Keratinocyte (primary cell): ENCODE results near the gene NDUFA7. TPM values are rescaled to one million over a fixed set of nuclear protein-coding genes. Genes with fewer than 3 reads are reported as not detected.

Experiments used
- DNase-seq: peaks from one replicate; pipeline ENCODE4 v3.0.0-alpha.2; 2011; ENCODE audit warnings: low read depth, missing footprints, low spot score
- FAIRE-seq: peaks from 2 replicates; lab custom pipeline; 2011; peaks lifted over from hg19 to GRCh38; lab: Jason Lieb, UNC
- H2AFZ ChIP-seq: 2 replicates; pipeline ENCODE4 v1.6.0; 2012; ENCODE audit warnings: low read length, control low read depth, inconsistent platforms; ENCODE audit not compliant: control insufficient read depth
- H3K27ac ChIP-seq: 2 replicates; pipeline ENCODE4 v1.5.1; 2011; ENCODE audit warnings: low read length; ENCODE audit not compliant: control insufficient read depth, insufficient read depth
- H3K27me3 ChIP-seq: 3 replicates; pipeline ENCODE4 v1.6.0; 2011; ENCODE audit warnings: low read length; ENCODE audit not compliant: control insufficient read depth, insufficient read depth; ENCODE audit errors: extremely low read depth
- H3K36me3 ChIP-seq, 2 experiments: 2 replicates in 1 of 2; 3 replicates in 1 of 2; pipeline ENCODE4 v1.5.1; 2011; ENCODE audit warnings: low read length in 2 of 2, mild to moderate bottlenecking in 1 of 2; ENCODE audit not compliant: control insufficient read depth in 2 of 2, insufficient read depth in 2 of 2; ENCODE audit errors: extremely low read depth in 1 of 2
- H3K4me1 ChIP-seq: 3 replicates; pipeline ENCODE4 v1.5.1; 2011; ENCODE audit warnings: low read length; ENCODE audit not compliant: control insufficient read depth, insufficient read depth; ENCODE audit errors: extremely low read depth
- H3K4me2 ChIP-seq: 3 replicates; pipeline ENCODE4 v1.6.0; 2011; ENCODE audit warnings: low read depth, low read length; ENCODE audit not compliant: control insufficient read depth, insufficient read depth; ENCODE audit errors: extremely low read depth
- H3K4me3 ChIP-seq, 3 experiments: fragments of 200-600 bp in 1 of 3; sonication (generic) in 1 of 3; 2 replicates in 2 of 3; 3 replicates in 1 of 3; pipeline ENCODE4 v1.5.1; 2011 to 2016; ENCODE audit warnings: low read length in 3 of 3, mild to moderate bottlenecking in 3 of 3, control low read depth in 2 of 3, inconsistent platforms in 1 of 3, low read depth in 1 of 3, mixed read lengths in 1 of 3, mixed run types in 1 of 3, moderate library complexity in 1 of 3; ENCODE audit not compliant: control insufficient read depth in 2 of 3, insufficient read depth in 2 of 3; ENCODE audit errors: extremely low read depth in 1 of 3
- H3K79me2 ChIP-seq: 2 replicates; pipeline ENCODE4 v1.6.0; 2012; ENCODE audit warnings: low read length; ENCODE audit not compliant: control insufficient read depth, insufficient read depth
- H3K9ac ChIP-seq: 3 replicates; pipeline ENCODE4 v1.6.0; 2011; ENCODE audit warnings: low read length; ENCODE audit not compliant: control insufficient read depth, insufficient read depth; ENCODE audit errors: extremely low read depth
- H3K9me1 ChIP-seq: 3 replicates; pipeline ENCODE4 v1.6.0; 2011; ENCODE audit warnings: low read length; ENCODE audit not compliant: control insufficient read depth, insufficient read depth; ENCODE audit errors: extremely low read depth
- H3K9me3 ChIP-seq: 2 replicates; pipeline ENCODE4 v1.5.1; 2012; ENCODE audit warnings: low read depth, low read length; ENCODE audit not compliant: control insufficient read depth
- H4K20me1 ChIP-seq: 3 replicates; pipeline ENCODE4 v1.6.0; 2011; ENCODE audit warnings: low read length; ENCODE audit not compliant: control insufficient read depth, insufficient read depth; ENCODE audit errors: extremely low read depth
- CTCF ChIP-seq, 3 experiments: IDR thresholded peaks in 1 of 3; conservative IDR thresholded peaks in 1 of 3; optimal IDR thresholded peaks in 1 of 3; 2 replicates in 2 of 3; 3 replicates in 1 of 3; pipeline versions ENCODE3 to v1.5.1; 2011; ENCODE audit warnings: low read length in 3 of 3, mild to moderate bottlenecking in 3 of 3, moderate library complexity in 2 of 3, control low read depth in 1 of 3, inconsistent platforms in 1 of 3; ENCODE audit not compliant: insufficient read depth in 2 of 3; ENCODE audit errors: extremely low read depth in 1 of 3
- EZH2 ChIP-seq: IDR thresholded peaks from one replicate; pipeline ENCODE4 v1.6.1; 2012; ENCODE audit warnings: inconsistent platforms, mild to moderate bottlenecking, low read length, moderate library complexity
- dilution Hi-C: fragments of 300-500 bp; cut with MboI; formaldehyde crosslinking; loops from one replicate; pipeline ENCODE4 v1.7.0; 2020; ENCODE audit warnings: low sequenced_read_pairs; ENCODE audit not compliant: extremely low pct_ligation_motif_present
- polyA plus RNA-seq, 5 experiments: library from polyadenylated mRNA; depleted of rRNA in 3 of 5; stranded (reverse) in 3 of 5; stranded (forward) in 1 of 5; unstranded in 1 of 5; fragments of >200 nt; gene quantifications; 1 replicate in 1 of 5; 2 replicates in 3 of 5; 3 replicates in 1 of 5; pipeline versions ENCODE4 v1.2.1 to v1.2.3, GENCODE V29; 2011 to 2012; ENCODE audit warnings: missing spikeins in 2 of 5, low read depth in 1 of 5, low replicate concordance in 1 of 5

NDUFA7 gene
- polyA plus RNA-seq, 1 donor (not counting 4 experiments of a cell fraction or from before 2014, with no cell fraction given), result 59.2 TPM

GRCh38 chr19:8305798-8306197 is 15.4 kb downstream of the NDUFA7 start:
- Histone ChIP-seq H3K4me2 (no peak overlapping the region), H3K4me3 (no peak overlapping the region), H3K9me1 (no peaks in the 10 kb centered on the region), H3K27ac (no peak overlapping the region), H3K79me2 (no peaks in the 10 kb centered on the region), H3K4me1 (peaks cover 15% of the 10 kb centered on the region), H4K20me1 (no peaks in the 10 kb centered on the region), H3K27me3 (no peaks in the 10 kb centered on the region), H3K9ac (no peak overlapping the region), H2AFZ (no peak overlapping the region), H3K36me3 (peaks cover 6 to 13% of the 10 kb centered on the region in 2 experiments), H3K9me3 (no peaks in the 10 kb centered on the region)
- TF ChIP-seq EZH2 (no peak), CTCF (optimal IDR thresholded peaks at IDR 0.05 in 1 of 3, IDR thresholded peaks at IDR 0.05 in 1 of 3, conservative IDR thresholded peaks at IDR 0.05 in 1 of 3; ENCODE audit: extremely low read depth in 1 of 3, insufficient read depth in 2 of 3, low read length in 3 of 3) (no peak)
- FAIRE-seq (no peak), DNase-seq (no peak)
- dilution Hi-C loops, result no loop called here

DNA sequence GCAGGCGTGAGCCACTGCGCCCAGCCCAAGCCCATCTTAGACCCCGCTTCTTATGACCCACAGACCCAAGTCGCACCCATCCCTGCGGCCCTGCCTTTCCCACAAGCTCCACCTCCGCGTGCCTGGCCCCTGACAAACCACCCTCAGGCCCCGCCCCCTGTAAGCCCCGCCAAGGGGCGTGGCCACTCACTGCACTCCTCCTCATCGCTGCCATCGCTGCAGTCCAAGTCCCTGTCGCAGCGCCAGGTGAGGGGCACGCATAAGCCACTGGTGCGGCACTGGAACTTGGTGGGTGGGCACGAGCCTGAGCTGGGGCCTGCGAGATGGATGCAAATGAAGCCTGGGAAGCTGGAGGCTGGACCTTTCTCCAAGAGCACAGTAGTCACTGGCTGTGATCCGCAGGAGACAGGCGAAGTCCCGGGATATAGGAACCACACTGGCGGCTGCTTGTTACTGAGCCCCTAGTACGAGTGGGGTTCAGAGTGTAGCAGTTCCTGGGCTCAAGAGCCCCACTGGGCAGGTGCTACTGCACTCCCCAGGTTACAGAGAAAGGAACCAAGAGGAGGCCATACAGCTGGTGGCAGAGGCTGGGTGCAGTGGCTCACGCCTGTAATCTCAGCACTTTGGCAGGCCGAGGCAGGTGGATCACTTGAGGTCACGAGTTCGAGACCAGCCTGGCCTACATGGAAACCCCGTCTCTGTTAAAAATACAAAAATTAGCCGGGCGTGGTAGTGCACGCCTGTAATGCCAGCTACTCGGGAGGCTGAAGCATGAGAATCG is 16.1 kb downstream of the NDUFA7 start:
- Histone ChIP-seq H3K9me1 (no peaks in the 10 kb centered on the region), H3K4me2 (no peak overlapping the region), H3K4me1 (peaks cover 15% of the 10 kb centered on the region), H3K79me2 (no peaks in the 10 kb centered on the region), H3K9me3 (no peaks in the 10 kb centered on the region), H4K20me1 (no peaks in the 10 kb centered on the region), H3K9ac (no peak overlapping the region), H3K36me3 (peaks cover 4 to 9% of the 10 kb centered on the region in 2 experiments), H3K27me3 (no peaks in the 10 kb centered on the region), H3K27ac (no peak overlapping the region), H3K4me3 (no peak overlapping the region), H2AFZ (no peak overlapping the region)
- dilution Hi-C loops, result no loop called here
- no peak for DNase-seq
- no peak for FAIRE-seq
- TF ChIP-seq EZH2 (no peak), CTCF (optimal IDR thresholded peaks at IDR 0.05 in 1 of 3, IDR thresholded peaks at IDR 0.05 in 1 of 3, conservative IDR thresholded peaks at IDR 0.05 in 1 of 3; ENCODE audit: extremely low read depth in 1 of 3, insufficient read depth in 2 of 3, low read length in 3 of 3) (no peak)
